Measurements from ENCODE around the gene PCDH20. TPM values are rescaled to one million over a fixed set of nuclear protein-coding genes. Genes with fewer than 3 reads are reported as not detected.
"Not testable (repeated sequence)": the region's sequence is repeated elsewhere in the genome, so short reads cannot be mapped to it uniquely, and the experiment has no call there.

Gene PCDH20
- not detected in 2 replicates for total RNA-seq (2014; rRNA removed; shearing (Covaris generic))

- DNase-seq (ENCODE audit: low spot score) = no peak
These were observed at the start of gene PCDH20 for GRCh38 chr13:61415749-61416148. Gene PCDH20, minus strand, starts transcription at chr13:61415849. Its CDS starts 691 bp downstream, at chr13:61415158.

- DNase-seq (ENCODE audit: low spot score) = no peak
These were observed 47.4 kb upstream of the PCDH20 start for GRCh38 chr13:61463024-61463423.

GRCh38 chr13:61453121-61453520 lies 37.5 kb upstream of the PCDH20 start:
- DNase-seq (ENCODE audit: low spot score) = no peak

- no peak for DNase-seq (ENCODE audit: low spot score)
These were observed 16.4 kb upstream of the PCDH20 start for GRCh38 chr13:61432029-61432428.

- DNase-seq (ENCODE audit: low spot score) = no peak
These were observed 8.3 kb upstream of the PCDH20 start for GRCh38 chr13:61423915-61424314.

GRCh38 chr13:61417086-61417570 lies 1.5 kb upstream of the PCDH20 start:
- no peak for DNase-seq (ENCODE audit: low spot score)

- DNase-seq (ENCODE audit: low spot score) = peak; percentile 6
These were observed 459 bp downstream of the PCDH20 start for GRCh38 chr13:61415058-61415721.

GRCh38 chr13:61414686-61415057 lies 977 bp downstream of the PCDH20 start:
- no peak for DNase-seq (ENCODE audit: low spot score)

GRCh38 chr13:61413572-61414535 lies 1.8 kb downstream of the PCDH20 start:
- no peak for DNase-seq (ENCODE audit: low spot score)

GRCh38 chr13:61410669-61411297 lies 4.9 kb downstream of the PCDH20 start:
- DNase-seq (ENCODE audit: low spot score) = no peak

GRCh38 chr13:61410266-61410665 lies 5.4 kb downstream of the PCDH20 start:
- no peak for DNase-seq (ENCODE audit: low spot score)

- DNase-seq (ENCODE audit: low spot score) = no peak
These were observed 7.1 kb downstream of the PCDH20 start for GRCh38 chr13:61408571-61408970.

GRCh38 chr13:61406275-61406674 lies 9.4 kb downstream of the PCDH20 start:
- DNase-seq (ENCODE audit: low spot score) = no peak

- DNase-seq (ENCODE audit: low spot score) = no peak
These were observed 19.5 kb downstream of the PCDH20 start for GRCh38 chr13:61396121-61396520.

- no peak for DNase-seq (ENCODE audit: low spot score)
These were observed 24.2 kb downstream of the PCDH20 start for GRCh38 chr13:61391426-61391825.

- DNase-seq (ENCODE audit: low spot score) = no peak
These were observed 28.0 kb downstream of the PCDH20 start for GRCh38 chr13:61387694-61388093.

GRCh38 chr13:61383111-61383510 lies 32.5 kb downstream of the PCDH20 start:
- no peak for DNase-seq (ENCODE audit: low spot score)

- no peak for DNase-seq (ENCODE audit: low spot score)
These were observed 45.1 kb downstream of the PCDH20 start for GRCh38 chr13:61370520-61370919.

- not testable (repeated sequence) for DNase-seq (ENCODE audit: low spot score)
These were observed 51.0 kb downstream of the PCDH20 start for GRCh38 chr13:61364690-61365089.

- DNase-seq (ENCODE audit: low spot score) = no peak
These were observed 53.1 kb downstream of the PCDH20 start for GRCh38 chr13:61362522-61362921.
